NCI-H510A (cell line): ENCODE results near the gene SCP2D1.

Source experiments
- DNase-seq: peaks from one replicate; lab custom pipeline; 2025; lab: John Stamatoyannopoulos, UW

SCP2D1 gene

DNA sequence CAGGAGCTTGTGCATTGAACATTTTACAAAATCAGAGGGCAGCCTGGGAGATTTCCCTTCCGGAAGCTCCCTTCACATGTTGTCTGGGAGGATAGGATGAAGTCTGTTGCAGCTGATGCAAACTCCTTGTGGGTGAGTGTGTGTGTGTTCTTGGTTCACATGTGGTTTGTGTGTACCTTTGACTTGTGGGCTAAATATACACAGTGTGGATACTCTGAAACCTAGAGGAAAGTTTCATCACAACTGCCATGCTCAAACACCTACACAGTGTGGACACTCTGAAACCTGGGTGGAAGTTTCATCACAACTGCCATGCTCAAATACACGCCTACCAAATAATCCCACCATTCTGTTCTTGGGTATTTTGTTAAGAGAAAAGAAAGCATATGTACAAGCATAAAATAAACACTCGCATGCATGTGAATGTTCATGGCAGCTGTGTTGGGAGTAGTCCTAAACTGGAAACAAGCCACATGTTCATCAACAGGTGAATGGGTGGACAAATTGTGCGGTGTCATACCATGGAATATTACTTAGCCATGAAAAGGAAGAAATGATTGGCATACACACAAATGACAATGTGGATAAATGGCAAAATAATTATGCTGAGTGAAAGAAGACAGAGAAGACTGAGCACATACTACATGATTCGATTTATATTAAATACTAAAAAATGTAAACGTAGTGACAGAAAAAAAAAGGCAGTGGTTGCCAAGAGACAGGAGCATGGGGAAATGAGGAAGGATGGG, 1.8 kb downstream of the SCP2D1 start:
- no peak for DNase-seq

DNA sequence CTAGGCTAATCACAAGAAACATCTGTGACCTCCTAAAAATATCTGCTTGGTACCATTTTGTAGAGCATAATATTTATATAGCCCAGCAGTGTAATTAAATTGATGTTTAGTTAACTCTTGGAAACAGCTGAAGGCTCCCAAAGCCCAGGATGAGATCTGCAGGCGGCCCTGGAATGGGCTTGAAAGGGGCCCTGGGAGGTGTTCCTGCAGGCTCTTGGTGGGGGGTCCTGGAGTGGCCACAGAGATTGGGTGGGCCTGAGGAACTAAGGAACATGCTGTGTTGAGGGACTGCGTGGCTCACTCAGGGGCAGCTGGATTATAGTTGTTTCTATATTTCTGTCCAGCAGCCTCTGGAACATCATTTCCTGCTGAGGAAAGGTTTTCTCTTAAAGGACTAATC, 9.2 kb downstream of the SCP2D1 start:
- no peak for DNase-seq

DNA sequence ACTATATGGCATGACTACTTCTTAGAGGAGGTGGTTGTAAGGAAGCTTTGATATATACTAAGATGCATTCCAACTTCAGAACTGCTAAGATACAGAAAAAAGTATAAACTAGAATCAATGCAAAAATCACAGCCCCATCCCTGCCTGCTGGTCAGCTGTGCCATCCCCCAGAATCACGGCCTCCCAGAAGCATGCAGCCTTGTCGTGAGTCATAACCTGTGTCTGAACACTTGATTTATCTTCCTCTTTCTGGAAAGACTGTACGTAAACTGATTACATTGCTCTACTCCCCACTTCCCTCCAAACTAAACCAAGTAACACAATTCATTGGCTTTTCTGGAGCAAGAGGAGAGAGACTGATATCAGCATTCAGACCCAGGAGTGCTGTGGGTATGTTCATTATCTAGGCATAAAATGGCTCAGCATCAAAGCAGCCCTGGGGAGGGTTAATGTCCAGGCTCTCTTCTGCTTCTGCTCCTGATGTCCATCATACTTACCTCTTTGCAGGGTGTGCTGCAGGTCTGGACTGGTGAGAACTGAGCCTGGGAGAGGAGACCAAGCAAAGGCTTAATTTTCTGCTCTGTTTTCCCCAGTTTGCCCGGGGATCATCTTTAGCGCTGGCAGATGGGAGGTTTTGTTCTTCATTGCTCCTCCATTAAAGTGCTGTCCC, 18.4 kb downstream of the SCP2D1 start:
- no peak for DNase-seq

DNA sequence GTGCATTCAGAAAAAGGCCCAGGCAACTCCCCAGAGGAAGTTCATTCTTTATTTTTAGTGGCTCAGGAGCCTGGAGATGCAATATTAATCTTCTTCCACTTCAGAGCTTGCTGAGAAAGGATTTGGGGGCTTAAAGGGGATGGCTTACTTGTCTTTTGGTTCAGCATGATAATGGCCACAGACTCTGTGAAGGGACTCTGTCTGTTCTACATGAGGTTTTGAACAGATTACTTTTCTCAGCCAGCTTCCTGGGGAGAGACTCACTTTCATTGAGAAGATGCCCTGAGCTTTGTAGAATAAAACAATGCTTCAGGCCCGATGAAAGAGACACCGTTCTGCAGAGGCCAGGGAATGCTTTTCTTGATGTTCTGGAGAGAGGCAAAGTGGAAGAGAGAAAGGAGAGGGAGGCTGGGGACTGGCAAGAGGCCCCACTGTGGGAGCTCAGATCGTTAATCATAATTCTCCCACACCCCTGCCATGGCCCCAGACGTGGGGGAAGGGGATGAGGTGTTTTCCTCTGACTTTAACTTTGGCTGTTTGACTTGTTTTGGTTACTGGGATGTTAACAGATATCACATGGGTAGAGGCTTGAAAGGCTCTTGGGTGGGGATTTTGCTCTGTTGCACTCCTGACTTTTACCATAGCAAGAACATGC, 19.1 kb downstream of the SCP2D1 start:
- DNase-seq = no peak

DNA sequence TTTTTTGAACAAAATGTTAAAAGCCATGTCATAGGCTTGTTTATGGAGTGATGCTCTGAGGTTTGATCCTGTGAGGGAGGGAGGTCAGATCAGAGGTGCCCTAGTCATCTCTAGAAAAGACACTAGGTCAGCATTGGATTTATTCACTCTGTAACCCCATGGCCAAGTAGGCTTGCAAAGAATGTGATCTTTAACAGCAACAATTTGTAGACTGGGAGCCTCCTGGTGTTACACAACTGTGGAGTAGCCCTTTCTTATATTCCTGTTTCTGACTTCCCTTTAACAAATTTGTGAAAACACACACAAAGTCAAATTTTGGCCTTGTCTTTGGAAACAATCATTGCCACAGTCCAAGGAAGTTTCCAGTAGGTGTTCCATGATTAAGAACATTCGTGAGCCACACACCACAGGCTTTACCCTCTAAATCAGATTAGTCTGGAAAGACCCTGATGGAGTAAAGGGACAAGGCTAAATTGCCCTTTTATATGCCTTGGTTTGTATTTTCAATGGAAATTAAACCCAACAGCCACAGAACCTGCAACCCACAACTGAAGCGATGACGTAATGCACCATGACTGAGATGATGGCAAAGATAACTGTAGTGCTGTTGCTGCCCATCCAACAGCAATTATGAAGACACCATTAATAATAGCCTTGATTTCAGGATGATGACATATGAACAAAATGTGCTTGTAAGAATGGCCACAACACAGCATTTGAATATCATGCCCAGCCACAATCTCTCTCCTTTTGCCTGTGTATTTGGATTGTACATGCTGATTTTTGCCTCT, 22.1 kb downstream of the SCP2D1 start:
- no peak for DNase-seq

DNA sequence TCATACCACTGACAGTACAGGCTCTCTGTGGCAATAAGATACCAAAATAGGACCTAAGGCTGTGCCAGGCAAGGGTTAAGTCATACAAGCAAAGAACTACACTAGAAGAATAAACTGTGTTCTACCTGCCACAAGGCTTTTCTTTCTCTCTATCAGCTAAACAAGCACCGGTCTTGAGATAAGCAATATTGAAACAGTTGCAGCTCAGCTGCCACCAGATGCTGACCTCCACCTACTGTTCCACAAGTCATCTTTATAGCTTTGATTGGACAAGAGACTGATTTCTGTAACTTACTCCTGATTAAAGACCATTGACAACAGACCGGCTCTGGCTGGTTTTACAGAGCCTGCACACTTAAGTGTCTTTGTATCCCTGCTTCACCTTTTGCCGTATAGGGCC, 24.1 kb downstream of the SCP2D1 start:
- DNase-seq = no peak

DNA sequence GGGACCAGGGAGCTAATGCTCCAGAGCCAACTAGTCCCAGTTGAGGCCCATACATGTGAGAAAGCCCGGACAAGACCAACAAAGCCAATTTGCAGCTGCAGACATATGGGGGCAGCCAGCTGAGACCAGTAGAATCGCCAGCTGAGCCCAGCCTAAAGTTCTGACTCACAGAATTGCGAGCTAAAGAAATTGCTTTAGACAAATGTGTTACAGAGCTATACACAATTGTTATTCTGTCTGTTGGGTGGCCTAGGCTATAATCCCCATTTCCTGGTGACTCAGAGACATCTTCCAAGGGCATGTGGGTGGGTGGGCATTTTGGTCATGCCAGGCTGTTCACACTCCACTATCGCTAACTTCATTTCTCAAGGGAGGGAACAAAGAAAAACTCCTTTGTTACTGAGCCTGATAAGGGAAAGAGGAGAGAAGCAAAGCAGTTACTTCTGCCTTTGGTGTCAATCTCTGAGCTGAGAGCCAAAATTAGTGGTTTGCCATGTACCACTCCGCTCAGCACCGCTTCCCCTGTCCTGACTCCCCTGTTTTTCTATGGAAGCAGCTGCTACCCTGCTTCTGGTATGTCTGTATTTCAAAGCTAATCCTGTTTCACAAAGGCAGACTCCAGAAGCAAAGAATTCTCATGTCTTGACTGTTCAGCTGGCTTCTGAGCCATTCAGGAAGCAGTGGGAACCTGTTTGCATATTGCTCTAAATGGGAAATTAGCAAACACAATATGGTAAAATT, 26.1 kb downstream of the SCP2D1 start:
- DNase-seq = no peak

DNA sequence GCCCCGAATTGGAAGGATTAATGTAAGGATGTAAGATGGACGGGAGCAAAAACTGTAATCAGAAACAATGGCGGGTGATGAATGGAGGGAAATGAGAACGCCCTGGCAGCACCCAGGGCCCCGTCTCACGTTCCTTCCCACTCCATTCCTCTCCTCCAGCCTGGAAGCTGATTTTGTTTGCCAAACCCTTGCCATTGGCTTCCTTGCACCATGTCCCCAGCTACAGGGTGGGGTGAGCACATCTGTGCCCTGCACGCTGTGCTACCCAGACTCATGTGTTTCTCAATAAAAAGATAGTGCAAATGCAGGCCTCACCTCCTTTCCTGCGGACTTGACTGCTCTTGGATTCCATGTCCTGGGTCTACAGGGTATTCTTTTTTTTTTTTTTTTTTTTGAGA, 26.7 kb downstream of the SCP2D1 start:
- no peak for DNase-seq

DNA sequence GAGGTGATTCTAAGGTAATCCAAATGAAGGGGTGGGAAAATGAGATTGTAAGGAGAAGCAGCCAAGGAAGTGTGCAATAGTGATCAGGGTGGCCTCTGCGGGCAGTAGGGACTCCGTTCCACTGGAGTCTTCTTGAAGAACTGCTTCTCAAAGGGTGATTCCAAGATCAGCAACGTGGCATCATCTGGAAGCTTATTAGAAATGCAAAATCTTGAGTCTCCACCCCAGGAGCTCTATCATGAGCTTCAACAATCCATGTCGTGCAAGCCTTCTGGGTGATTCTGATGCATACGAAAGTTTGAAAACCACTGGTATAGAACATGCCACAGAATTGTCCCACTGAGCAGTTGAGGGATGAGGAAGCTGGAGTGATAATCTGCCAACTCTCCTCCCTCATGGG, 31.4 kb downstream of the SCP2D1 start:
- no peak for DNase-seq

DNA sequence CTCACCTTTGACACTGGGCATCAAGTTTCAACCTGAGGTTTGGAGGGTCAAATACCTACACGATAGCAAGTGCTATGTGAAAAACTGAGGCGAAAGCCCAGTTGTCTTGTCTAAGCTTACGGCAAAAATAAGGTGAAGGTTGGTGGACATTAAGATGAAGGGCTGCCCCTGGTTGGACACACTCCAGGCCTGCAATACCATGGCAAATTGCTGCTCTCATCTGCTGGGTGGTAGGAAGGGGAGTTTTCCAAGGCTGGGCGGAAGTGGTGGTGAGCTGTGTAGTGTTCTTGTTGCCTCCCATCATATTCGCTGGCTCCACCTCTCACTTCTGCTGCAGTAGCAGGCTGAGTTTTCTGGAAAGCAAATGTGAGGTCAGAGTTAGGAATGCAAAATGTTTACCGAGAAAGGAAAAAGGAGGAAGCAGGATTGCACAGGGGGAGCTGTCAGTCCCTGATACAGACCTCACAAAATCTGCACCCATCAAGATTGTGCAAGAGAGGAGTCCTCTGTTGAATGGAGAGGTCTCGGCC, 33.7 kb downstream of the SCP2D1 start:
- no peak for DNase-seq

DNA sequence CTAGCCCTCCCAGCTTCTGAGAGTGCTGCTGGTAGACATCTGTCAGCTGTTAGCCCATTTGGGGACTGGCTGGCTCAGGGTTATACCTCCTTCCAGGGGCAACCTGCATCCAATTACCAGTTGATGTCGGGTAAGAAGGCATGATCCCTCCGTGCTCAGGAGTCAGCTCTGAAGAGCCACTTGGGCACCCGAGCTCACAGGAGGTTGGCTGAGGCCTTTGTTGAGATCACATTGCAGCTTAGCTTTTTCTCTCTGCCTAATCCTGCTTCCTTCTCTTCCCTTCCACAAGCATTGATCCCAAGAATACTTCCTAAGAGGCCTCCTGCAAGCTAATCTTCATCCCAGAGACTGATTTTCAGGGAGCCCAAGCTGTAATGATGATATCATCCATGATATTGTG, 35.5 kb downstream of the SCP2D1 start:
- no peak for DNase-seq

DNA sequence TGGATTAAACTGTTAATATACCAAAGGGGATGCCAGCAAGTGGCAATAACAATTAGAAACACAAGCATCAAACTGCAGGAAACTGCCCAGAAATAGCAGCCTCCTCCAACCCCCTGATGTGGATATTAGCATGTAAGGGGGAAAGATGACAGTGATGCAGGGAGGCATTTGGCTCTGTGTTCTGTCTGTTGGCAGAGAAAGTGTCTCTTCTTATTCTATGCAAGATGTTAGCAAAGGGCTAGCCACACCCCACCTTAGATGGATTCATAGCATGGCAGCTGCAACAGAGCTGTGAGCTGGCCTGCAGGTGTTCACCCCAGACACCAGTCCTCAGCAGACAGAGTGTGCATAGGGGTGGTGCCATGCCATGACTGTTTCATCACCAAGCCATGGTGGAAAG, 38.0 kb downstream of the SCP2D1 start:
- no peak for DNase-seq

DNA sequence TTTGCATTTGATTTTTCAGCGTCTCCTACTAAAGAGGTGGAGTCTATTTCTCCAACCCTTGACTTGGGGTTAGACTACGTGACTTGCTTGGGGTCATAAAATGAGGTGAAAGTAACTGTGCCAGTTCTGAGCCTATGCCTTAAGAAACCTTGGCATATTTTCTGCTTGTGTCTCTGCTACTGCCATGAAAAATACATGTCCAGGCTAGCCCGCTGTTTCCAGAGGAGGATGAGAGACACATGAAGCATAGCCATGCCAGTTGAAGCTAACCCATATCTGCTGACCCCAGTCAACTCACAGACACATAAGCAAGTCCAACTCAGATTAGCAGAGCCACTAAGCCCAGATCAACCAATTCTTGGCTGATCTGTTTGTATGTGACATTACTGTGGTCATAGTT, 38.7 kb downstream of the SCP2D1 start:
- no peak for DNase-seq

DNA sequence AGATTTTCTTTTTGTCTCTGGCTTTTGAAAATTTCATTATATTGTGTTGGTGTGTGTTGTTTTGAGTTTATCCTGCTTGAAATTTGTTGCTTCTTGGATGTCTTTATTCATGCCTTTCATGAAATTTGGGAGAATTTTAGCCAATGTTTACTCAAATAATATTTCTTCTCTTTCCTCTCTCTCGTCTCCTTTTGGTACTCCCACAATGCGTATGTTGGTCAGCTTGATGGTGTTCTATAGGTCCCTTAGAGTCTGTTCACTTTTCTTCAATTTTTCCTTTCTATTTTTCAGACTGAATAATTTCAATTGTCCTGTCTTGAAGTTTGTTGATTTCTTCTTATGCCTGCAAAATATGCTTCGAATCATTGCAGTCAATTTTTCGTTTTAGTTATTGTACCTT, 39.6 kb downstream of the SCP2D1 start:
- DNase-seq = no peak

DNA sequence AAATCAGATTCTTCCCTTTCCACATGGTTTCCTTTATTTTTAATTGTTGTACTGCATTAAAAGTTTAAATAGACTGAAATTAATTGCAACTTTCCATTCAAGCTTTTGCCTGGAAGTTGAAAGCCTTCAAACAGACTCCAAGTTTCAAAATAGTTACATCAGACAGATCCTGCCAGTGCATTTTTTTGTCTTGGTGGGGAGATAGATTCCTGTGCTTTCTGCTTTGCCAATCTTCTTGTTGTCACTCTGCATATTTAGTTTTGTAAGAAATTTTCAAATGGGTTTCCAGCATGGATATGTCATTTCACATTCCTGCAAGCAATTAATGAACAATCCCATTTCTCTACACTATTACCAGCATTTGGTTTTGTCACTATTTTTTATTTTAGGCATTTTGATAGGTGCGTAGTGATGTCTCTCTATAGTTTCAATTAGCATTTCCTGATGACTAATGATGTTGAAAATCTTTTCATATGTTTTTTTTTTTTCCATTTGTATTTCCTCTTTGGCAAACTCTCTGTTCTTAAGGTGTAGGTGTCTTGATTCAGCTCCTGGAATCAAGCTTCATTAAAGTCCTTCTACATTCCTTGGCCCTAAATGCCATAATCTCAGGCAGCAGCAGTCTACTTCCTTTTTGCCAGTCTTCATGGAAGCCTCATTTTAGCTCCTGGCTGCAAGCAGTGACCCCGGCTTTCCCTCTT, 40.5 kb downstream of the SCP2D1 start:
- no peak for DNase-seq

DNA sequence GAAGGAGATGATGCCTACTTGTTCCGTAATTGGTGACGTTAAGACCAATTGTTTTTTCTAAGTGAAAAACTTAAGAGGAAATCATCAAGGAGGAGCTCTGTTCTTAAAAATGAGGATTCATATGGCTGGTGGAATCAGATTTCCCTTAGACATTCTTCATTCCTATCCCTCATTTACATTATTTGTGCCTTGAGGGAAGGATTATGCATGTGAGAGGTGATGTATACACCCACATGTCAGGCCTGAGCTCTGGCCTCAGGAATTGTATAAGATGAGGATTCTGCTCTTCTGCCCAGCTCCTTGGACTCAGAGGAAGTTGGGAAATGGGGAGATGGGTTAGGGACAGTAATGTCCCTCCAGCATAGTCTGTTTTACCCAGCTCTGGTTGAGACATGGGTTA, 42.3 kb downstream of the SCP2D1 start:
- no peak for DNase-seq

DNA sequence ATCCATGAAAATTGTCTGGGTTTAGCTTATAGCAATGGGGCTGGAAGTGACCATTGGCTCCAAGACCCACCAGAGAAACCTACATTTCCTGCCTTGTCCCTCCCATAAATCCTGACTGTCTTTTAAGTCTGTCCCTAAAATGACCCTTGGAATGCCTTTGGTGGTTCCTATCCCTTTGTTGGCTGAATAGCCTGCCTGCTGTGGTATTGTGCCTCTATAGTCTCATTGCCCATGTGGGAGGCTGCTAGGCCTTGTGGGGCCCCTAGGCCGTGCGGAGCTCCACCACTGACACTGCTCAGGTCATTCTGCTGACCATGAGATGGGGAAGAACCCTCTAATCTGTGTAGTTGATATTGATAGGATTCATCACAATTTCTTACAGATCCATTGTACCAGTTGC, 43.3 kb downstream of the SCP2D1 start:
- DNase-seq = no peak

DNA sequence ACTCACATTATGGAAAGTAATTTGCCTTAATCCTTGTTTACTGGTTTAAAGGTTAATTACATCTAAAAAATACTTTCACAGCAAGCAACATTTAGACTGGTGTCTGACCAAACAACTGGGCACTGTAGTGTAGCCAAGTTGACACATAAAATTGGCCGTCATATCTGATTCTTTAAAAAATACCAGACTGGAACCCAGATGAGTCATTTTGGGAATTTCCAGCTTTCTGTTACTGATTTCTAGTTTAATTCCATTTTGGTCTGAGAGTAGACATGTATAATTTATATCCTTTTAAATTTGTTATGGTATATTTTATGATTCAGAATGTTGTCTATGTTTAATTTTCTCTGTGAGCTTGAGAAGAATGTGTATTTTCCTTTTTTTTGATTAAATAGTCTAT, 44.1 kb downstream of the SCP2D1 start:
- no peak for DNase-seq

DNA sequence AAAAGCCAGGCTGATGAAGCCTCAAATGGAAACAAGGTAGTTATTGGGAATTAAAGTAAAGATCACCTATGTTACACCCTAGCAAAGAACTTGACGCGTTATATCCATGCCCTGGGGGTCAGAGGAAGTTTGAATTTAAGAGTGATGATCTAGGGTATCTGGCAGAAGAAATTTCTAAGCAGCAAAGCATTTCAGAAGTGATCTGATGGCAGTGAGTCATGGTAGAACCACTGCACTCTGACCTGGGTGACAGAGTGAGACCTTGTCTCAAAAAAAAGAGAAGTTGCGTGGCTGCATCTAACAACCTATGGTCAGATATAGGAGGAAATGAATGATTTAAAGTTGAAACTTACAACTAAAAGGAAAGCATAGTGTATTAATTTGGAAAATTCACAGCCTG, 45.2 kb downstream of the SCP2D1 start:
- DNase-seq = no peak
